Measurements from ENCODE around the gene ERMAP. TPM values are rescaled to one million over a fixed set of nuclear protein-coding genes. Genes with fewer than 3 reads are reported as not detected.

The ERMAP gene
- total and polyA plus RNA-seq, 9 of the 15 experiments (the other 6 are each of a cell fraction or from before 2014, with no cell fraction given) = 8.0 to 31.4 (median 22.5) TPM

DNA sequence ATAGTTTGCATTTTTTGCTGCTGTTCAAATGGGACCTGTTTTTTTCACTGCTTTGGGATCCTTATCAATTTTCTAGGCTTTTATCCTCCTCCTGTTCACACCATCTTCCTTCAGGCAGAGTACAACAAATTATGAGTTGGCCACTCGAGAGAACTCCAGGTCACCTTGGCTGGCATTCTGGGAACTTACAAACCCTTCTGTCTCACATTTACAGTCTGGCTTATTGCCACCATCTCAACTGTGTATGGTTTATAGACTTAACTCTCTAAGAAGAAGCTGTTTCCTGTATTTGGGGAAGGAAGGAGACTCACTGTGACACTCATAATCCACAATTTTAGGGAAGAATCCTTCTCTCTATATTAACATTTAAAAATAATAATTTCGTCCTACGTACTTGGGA is 24.1 kb downstream of the ERMAP start:
- no peak overlapping the region for H3K4me3 ChIP-seq
- H3K36me3 ChIP-seq (ENCODE audit: control insufficient read depth, insufficient read depth, low read length) = peaks cover 86% of the 10 kb centered on the region
- H3K9me3 ChIP-seq (replicated peaks; ENCODE audit: control insufficient read depth, insufficient read depth, low read depth, low read length) = no peaks in the 10 kb centered on the region
- no peaks in the 10 kb centered on the region for H3K9me1 ChIP-seq (ENCODE audit: control insufficient read depth, insufficient read depth, low read length)
- no peaks in the 10 kb centered on the region for H3K27me3 ChIP-seq (ENCODE audit: control insufficient read depth in 2 of 2, insufficient read depth in 2 of 2, low read length in 2 of 2)
- FAIRE-seq = no peak
- POLR2A ChIA-PET = interaction anchor here (0.8 to 0.9 kb wide), 2 partner anchors 10 kb away, joined by 3 read pairs; no protein-coding TSS in a partner anchor
- no peak overlapping the region for H3K4me2 ChIP-seq (ENCODE audit: insufficient read depth, low read length)
- no TSS peak for BruUV-seq (replicated peaks)
- in situ Hi-C loops (cut with MboI) = no loop called here
- WGBS (ENCODE audit: insufficient coverage, low coverage, missing lambda C conversion rate) = 77% methylated on average over 3 of the region's 3 CpGs
- no peak for ATAC-seq
- H3K4me1 ChIP-seq (replicated peaks in 1 of 2; ENCODE audit: control insufficient read depth in 2 of 2, insufficient read depth in 2 of 2, low read length in 2 of 2) = peaks cover 0 to 18% of the 10 kb centered on the region in 2 experiments; a peak in 3 of 5 replicates
- DNase-seq (ENCODE audit: extremely low read depth in 1 of 4, low spot score in 3 of 4) = no peak
- TF ChIP-seq SPI1 (IDR thresholded peaks at IDR 0.05; ENCODE audit: borderline replicate concordance, low read depth, low read length) = no peak
- TF ChIP-seq BHLHE40 (IDR thresholded peaks at IDR 0.05; ENCODE audit: low read length) = no peak
- TF ChIP-seq CCAR2 (IDR thresholded peaks at IDR 0.05; ENCODE audit: low read depth, low read length) = no peak
- TF ChIP-seq, protein P1, sequence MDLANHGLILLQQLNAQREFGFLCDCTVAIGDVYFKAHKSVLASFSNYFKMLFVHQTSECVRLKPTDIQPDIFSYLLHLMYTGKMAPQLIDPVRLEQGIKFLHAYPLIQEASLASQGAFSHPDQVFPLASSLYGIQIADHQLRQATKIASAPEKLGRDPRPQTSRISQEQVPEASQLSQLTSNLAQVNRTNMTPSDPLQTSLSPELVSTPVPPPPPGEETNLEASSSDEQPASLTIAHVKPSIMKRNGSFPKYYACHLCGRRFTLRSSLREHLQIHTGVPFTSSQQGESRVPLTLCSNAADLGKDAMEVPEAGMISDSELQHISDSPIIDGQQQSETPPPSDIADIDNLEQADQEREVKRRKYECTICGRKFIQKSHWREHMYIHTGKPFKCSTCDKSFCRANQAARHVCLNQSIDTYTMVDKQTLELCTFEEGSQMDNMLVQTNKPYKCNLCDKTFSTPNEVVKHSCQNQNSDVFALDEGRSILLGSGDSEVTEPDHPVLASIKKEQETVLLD (IDR thresholded peaks at IDR 0.05) = no peak
- H2AFZ ChIP-seq (ENCODE audit: low read depth, low read length) = no peak overlapping the region
- intact Hi-C loops (cut with micrococcal nuclease) = no loop called here
- peaks cover 12% of the 10 kb centered on the region; the same call in 2 of the 3 replicates for H3K79me2 ChIP-seq (ENCODE audit: control insufficient read depth, insufficient read depth, low read length)
- CTCF ChIA-PET (ENCODE audit: low intra/inter-chr PET ratio) = no interaction called here
- no peak overlapping the region for H3K27ac ChIP-seq (ENCODE audit: extremely low read depth, low read depth, low read length)
- H3K9ac ChIP-seq (ENCODE audit: insufficient read depth in 1 of 2, low read depth in 2 of 2, low read length in 2 of 2) = no peak overlapping the region
- H4K20me1 ChIP-seq (replicated peaks; ENCODE audit: control insufficient read depth, insufficient read depth, low read length) = no peaks in the 10 kb centered on the region

Measured in K562 (cell line).